HG02840 (cell line): ENCODE results near the gene TRAPPC3L.

Experiments
- ATAC-seq: cut with Tn5 transposase; IDR thresholded peaks from one replicate; pipeline ENCODE4 v1.9.1; 2021; ENCODE audit warnings: mild to moderate bottlenecking, moderate library complexity, moderate number of reproducible peaks; ENCODE audit not compliant: unreplicated experiment, low FRiP score

Gene TRAPPC3L

GRCh38 chr6:116445102-116445501, 100.4 kb downstream of the TRAPPC3L start:
- ATAC-seq: no peak
